Measurements from ENCODE around the gene PKIB. TPM values are rescaled to one million over a fixed set of nuclear protein-coding genes. Genes with fewer than 3 reads are reported as not detected.

The PKIB gene, protein sequence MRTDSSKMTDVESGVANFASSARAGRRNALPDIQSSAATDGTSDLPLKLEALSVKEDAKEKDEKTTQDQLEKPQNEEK
- 5.3 TPM for total RNA-seq
- 5.1 TPM for polyA plus RNA-seq (ENCODE audit: insufficient read depth, low read depth, low replicate concordance)
- long read RNA-seq, donor 1, partial matches to known transcripts, result 0 of 1 reads
- long read RNA-seq, donor 1, other reads (novel, unspliced or antisense), result 0 of 1 reads
- long read RNA-seq, donor 2, result 0 reads
- long read RNA-seq, donor 3, result 0 reads
- long read RNA-seq, donor 4, result 0 reads
- long read RNA-seq, donor 5, result 0 reads
- long read RNA-seq, donor 6, partial matches to known transcripts, result 0 of 1 reads
- long read RNA-seq, donor 6, other reads (novel, unspliced or antisense), result 0 of 1 reads
- long read RNA-seq, donor 7, result 0 reads
- long read RNA-seq, donor 8, result 0 reads
- long read RNA-seq, donor 9, result 0 reads
- long read RNA-seq, donor 10, partial matches to known transcripts, result 0 of 1 reads
- long read RNA-seq, donor 10, other reads (novel, unspliced or antisense), result 0 of 1 reads

DNA sequence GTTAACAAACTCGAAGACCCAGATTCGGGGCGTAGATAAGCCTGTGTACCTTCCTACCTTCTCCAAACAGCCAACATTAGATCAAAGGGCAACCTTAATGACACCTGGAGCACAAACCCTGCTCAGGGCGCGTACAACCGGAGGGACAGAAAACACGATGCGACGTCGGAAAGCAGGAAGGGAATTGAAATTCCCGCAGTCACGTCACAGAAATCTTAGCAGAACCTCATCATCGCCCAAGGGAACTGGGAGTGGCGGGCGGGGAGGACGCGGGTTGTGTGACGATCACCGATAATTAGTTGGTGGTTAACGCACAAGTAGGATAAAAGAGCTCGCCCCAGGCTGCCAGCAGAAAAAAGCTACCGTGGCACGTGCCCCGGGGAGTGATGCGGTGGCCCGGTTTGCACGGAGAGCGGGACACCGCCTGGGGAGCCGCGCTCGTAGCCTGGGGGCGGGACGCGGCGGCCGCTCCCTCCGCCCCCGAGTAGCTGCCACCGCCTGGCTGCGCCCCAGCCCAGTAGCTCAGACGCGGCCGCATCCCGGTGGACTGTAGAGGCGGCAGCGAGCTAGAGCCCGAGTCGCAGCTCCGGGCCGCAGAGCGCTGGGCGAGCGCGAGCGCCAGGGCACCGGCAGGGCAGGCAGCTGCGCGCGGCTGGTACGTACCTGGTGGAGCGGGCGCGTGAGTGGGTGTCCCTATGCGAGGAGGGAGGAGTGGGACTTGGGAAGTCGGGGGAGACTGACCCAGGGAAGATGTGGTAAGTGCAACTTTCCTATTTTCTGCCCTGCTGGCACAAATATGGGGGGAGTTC is at the start of gene PKIB:
PKIB (plus strand) TSS at position 525 of the 809 bp plus-strand sequence. CDS start 107,390 bp downstream, outside the sequence.
- peak; percentile 8 for TF ChIP-seq CTCF (IDR thresholded peaks at IDR 0.05; ENCODE audit: borderline replicate concordance, extremely low read depth, insufficient read depth)
- H3K36me3 ChIP-seq (ENCODE audit: control insufficient read depth in 2 of 3, insufficient read depth in 3 of 3, low read length in 3 of 3), result no peaks in the 10 kb centered on the region
- H3K27ac ChIP-seq (ENCODE audit: low read depth in 2 of 2, low read length in 2 of 2), result no peak within 1 kb of the TSS
- DNase-seq (peak; percentile 81 to 90 (median 89)), FAIRE-seq (no peak)
- no peaks in the 10 kb centered on the region for H3K9me3 ChIP-seq (ENCODE audit: control insufficient read depth in 2 of 3, insufficient read depth in 1 of 3, low read length in 3 of 3)
- intact Hi-C loops (cut with DNase I), result no loop called here
- peak within 1 kb of the TSS; percentile 58 to 93 (median 86) for H3K4me3 ChIP-seq (ENCODE audit: low read length in 3 of 3)
- H3K4me1 ChIP-seq (ENCODE audit: control insufficient read depth in 2 of 3, insufficient read depth in 2 of 3, low read depth in 1 of 3, low read length in 3 of 3), result peaks cover 0 to 10% (median 9%) of the 10 kb centered on the region in 3 donors
- peaks cover 5% of the 10 kb centered on the region for H3K27me3 ChIP-seq (ENCODE audit: control insufficient read depth, insufficient read depth, low read length)
- peak within 1 kb of the TSS; percentile 52 to 75 (median 59) for H3K9ac ChIP-seq (ENCODE audit: low read length in 3 of 3)

- no peaks in the 10 kb centered on the region for H3K36me3 ChIP-seq (ENCODE audit: control insufficient read depth in 2 of 3, insufficient read depth in 3 of 3, low read length in 3 of 3)
- intact Hi-C loops (cut with DNase I), result no loop called here
- FAIRE-seq (no peak), DNase-seq (no peak)
- H3K27me3 ChIP-seq (ENCODE audit: control insufficient read depth, insufficient read depth, low read length), result no peaks in the 10 kb centered on the region
- H3K4me3 ChIP-seq (ENCODE audit: low read length in 3 of 3), result no peak overlapping the region
- no peak overlapping the region for H3K9ac ChIP-seq (ENCODE audit: low read length in 3 of 3)
- H3K4me1 ChIP-seq (ENCODE audit: control insufficient read depth in 2 of 3, insufficient read depth in 2 of 3, low read depth in 1 of 3, low read length in 3 of 3), result no peaks in the 10 kb centered on the region
- H3K27ac ChIP-seq (ENCODE audit: low read depth in 2 of 2, low read length in 2 of 2), result no peak overlapping the region
- TF ChIP-seq CTCF (IDR thresholded peaks at IDR 0.05; ENCODE audit: borderline replicate concordance, extremely low read depth, insufficient read depth), result no peak
- H3K9me3 ChIP-seq (ENCODE audit: control insufficient read depth in 2 of 3, insufficient read depth in 1 of 3, low read length in 3 of 3), result peaks cover 0 to 3% (median 0%) of the 10 kb centered on the region in 3 donors
Measured at GRCh38 chr6:122563364-122564052, 46.7 kb upstream of the PKIB start.

DNA sequence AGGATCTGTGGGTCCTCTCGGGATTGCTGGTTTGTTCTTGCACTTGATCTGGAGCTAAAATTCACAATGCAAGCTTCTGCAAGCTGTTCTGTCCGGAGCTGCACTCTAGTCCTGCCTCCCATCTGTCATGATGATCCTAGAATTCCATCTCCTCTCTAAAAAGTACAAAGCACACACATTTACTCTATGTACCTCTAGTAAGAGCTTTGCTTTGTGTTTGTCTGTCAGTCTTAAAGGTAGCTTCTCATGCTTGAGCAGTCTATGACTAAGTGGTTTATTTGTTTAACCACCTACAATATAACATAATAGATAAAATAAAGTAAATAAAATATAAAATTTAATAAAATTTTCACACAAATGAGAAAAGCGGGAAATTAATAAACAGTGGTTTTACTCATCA is 46.0 kb upstream of the PKIB start:
- Histone ChIP-seq H3K9ac (ENCODE audit: low read length in 3 of 3) (no peak overlapping the region), H3K9me3 (ENCODE audit: control insufficient read depth in 2 of 3, insufficient read depth in 1 of 3, low read length in 3 of 3) (peaks cover 0 to 3% (median 0%) of the 10 kb centered on the region in 3 donors), H3K27me3 (ENCODE audit: control insufficient read depth, insufficient read depth, low read length) (no peaks in the 10 kb centered on the region), H3K4me3 (ENCODE audit: low read length in 3 of 3) (no peak overlapping the region), H3K4me1 (ENCODE audit: control insufficient read depth in 2 of 3, insufficient read depth in 2 of 3, low read depth in 1 of 3, low read length in 3 of 3) (no peaks in the 10 kb centered on the region), H3K36me3 (ENCODE audit: control insufficient read depth in 2 of 3, insufficient read depth in 3 of 3, low read length in 3 of 3) (no peaks in the 10 kb centered on the region), H3K27ac (ENCODE audit: low read depth in 2 of 2, low read length in 2 of 2) (no peak overlapping the region)
- no peak for TF ChIP-seq CTCF (IDR thresholded peaks at IDR 0.05; ENCODE audit: borderline replicate concordance, extremely low read depth, insufficient read depth)
- no peak for FAIRE-seq
- intact Hi-C loops (cut with DNase I), result no loop called here
- DNase-seq, result no peak
